IPS-11a (cell line): ENCODE measurements around the gene PIGL.
A peak's percentile ranks its signal among the peaks of the same experiment; 100 is the strongest.
"Not testable (repeated sequence)": the region's sequence is repeated elsewhere in the genome, so short reads cannot be mapped to it uniquely, and the experiment has no call there.

Source experiments
- H3K4me3 ChIP-seq: one replicate; pipeline ENCODE4 v1.5.1; 2013; ENCODE audit warnings: low read depth, low read length, control low read depth

PIGL gene

DNA sequence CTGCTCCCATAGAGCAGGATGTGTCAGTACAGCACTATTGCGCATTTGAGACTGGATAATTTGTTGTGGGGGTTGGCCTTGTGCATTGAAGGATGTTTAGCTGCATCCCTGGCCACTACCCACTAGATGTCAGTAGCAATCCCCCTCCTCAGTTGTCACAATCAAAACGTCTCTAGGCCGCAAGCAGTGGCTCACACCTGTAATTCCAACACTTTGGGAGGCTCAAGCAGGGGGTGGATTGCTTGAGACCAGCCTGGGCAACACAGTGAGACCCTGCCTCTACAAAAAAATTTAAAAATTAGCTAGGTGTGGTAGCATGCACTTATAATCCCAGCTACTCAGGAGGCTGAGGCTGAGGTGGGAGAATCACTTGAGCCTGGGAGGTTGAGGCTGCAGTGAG, 87.8 kb downstream of the PIGL start:
- H3K4me3 ChIP-seq, result no peak overlapping the region

DNA sequence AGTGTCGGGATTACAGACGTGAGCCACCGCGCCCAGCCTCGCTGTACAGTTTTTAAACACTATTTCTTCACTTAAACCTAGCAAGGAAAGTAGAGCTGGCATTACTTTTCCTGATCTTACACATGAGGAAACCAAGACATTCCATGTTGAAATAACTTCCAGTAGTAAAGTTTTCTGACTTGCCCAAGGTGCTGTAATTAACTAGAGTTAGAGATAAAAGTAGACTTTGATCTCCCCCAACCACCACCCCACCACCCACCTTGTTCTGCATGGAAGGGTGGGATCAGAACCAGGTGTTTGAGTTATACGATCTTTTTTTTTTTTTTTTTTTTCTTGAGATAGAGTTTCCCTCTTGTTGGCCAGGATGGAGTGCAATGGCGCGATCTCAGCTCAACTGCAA, 89.2 kb downstream of the PIGL start:
- no peak overlapping the region for H3K4me3 ChIP-seq

DNA sequence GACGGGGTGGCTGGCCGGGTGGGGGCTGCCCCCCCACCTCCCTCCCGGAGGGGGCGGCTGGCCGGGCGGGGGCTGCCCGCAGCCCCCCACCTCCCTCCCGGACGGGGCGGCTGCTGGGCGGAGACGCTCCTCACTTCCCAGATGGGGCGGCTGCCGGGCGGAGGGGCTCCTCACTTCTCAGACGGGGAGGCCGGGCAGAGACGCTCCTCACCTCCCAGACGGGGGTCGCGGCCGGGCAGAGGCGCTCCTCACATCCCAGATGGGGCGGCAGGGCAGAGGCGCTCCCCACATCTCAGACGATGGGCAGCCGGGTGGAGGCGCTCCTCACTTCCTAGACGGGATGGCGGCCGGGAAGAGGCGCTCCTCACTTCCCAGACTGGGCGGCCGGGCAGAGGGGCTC, 95.1 kb downstream of the PIGL start:
- H3K4me3 ChIP-seq, result not testable (repeated sequence)

DNA sequence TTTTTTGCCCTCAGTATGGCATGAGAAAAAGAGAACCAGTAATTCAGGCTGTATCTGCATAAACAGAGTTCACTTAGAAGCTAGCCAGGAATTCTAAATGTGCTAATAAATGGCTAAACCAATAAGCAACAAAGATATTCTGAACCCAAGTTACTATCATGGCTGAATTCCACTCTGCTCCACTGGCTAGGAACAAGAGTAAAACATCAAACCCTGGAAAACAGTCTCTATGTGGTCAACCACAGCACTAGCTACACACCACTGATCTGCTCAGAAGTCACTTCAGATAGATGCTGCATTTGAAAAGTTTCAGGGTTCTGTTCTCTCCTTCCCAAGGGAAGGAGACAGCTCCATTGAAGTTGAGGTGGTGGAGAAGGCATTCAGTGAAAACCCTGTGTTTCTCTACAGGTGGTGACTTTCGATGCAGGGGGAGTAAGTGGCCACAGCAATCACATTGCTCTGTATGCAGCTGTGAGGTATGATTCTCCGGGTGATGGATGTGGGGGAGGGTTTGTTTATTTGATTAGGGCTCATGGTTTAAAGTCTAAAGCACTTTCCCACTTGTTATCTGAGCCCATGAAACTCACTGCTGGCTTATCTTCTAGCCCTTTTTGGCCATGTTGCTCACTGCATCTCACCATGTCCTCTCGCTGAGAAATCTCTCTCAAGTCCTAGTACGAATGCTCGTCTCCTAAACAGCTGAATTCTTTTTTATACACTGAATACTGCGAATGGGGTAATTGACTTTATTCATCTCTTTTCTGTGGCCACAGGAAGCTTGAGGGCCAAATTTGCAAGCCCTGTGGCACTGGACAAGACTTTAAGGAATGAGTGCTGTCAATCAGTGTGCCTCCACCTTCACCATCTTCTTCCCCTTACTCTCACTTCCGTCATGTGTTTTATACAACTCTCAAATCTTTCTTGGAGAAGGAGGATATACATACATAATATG, 96.4 kb downstream of the PIGL start:
- H3K4me3 ChIP-seq, result no peak overlapping the region

DNA sequence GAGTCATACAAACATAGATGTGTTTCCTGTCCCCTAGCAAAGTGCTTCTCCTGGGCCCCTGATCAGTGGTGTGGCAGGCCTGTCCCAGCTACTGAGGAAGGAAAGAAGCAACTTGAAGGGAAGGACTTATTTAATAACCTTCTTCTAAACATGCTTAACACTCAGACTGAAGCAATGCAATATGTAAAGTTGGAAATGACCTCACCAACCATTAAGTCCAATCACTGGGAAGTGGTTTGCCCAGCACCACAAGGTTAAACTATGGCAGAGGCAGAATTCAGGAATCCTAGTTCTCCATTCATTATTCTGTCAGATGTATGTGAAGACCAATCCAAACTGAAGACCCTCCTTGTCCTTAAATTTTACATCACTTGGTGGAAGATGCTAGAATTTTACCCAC, 97.2 kb downstream of the PIGL start:
- no peak overlapping the region for H3K4me3 ChIP-seq

DNA sequence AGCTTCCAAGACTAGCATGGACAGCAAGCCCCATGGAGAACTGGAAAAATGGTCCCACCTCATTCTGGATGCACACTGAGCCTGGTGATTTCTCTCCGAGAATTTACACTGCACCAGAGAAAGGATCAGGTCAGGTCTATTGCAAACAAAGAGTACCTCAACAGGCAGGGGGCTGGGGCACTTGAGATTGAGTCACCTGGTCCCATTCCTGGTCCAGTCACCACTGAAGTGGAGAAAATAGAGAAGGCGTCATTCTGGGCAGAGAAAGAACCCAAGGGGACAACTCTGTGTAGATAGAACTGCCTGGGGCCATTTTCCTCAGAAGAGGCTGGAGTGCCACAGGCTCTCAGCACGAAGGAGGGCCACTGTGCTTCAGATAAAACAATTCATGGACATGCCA, 97.8 kb downstream of the PIGL start:
- H3K4me3 ChIP-seq, result no peak overlapping the region

DNA sequence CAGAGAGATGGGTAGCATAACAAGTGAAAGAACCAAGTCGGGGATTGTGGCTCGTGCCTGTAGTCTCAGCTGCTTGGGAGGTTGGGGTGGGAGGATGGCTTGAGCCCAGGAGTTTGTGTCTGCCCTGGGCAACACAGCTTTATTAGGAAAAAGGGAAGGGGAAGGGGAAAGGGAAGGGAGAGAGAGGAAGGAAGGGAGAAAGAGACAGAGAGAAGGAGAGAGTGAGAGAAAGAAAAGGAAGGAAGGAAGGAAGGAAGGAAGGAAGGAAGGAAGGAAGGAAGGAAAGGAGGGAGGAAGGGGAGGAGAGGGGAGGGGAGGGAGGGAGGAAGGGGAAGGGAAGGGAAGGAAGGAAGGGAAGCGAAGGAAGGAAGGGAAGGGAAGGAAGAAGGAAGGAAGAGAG, 103.0 kb downstream of the PIGL start:
- no peak overlapping the region for H3K4me3 ChIP-seq

DNA sequence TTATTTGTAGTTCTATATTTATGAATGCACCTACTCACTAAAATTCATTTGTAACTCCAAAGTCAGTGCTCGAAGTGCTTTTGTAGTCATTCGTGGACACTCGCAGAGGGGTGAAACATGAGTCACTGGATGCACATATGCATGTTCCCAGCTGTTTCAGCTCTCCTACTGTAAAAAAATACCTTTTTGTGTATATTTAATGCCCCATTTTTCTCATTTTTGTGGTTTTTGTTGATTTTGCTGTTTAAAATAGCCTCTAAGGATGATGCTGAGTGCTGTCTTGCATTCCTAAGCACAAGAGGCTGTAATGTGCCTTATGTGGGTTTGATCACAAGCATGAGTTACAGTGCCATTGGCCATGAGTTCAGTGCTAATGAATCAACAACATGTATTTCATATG, 105.6 kb downstream of the PIGL start:
- no peak overlapping the region for H3K4me3 ChIP-seq

DNA sequence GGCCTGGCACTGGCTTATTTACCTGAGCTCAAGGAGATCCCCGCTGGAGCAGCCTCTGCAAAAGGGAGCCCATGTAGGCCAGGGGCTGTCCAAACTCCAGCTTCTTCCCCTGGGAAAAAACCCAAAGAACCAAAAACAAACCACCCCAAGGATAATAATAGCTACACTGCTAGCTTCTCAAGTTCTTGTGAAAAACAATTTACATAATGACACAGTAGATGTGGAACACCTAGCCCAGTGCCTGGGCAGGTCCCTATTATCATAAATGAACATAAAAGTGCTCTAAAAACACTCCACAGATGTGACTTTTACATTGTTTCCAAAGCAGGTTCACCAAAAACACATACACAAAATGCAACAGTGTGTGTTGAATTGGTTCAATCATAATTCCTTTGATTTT, 109.0 kb downstream of the PIGL start:
- no peak overlapping the region for H3K4me3 ChIP-seq

DNA sequence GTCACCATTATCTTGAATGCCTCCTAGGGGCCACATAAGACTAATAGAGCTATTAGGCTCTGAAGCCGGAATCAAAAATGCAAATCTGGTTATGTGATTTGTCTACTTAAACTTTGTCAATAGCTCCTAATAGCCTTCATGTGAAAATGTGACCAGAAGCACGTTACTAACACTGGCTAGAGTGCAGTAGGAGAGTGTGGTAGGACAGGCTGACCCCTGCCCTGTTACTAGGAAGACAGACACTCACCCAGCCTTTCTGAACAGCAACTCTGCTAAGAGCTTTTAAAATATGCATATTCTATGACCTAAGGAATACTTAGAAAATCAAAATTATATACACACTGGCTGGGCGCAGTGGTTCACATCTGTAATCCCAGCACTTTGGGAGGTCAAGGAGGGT, 110.0 kb downstream of the PIGL start:
- no peak overlapping the region for H3K4me3 ChIP-seq

DNA sequence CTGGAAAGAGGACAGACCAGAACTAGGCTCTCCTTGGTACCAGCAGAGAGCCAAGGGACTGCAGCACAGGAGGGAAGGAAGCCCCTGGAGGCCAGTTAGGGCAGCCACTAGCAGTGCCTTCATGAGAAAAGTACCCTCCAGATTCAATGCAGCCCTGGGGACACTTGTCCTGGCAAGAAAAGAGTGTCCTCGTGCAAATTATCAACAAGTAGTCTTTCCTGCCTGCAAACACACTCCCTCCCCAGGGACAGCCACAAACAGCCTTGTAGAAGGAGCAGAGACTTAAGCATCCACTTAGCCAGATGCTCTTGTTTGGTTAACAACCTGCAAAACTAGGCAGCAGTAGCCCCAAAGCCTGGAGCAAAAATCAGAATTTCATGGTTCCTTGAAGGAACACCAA, 112.0 kb downstream of the PIGL start:
- H3K4me3 ChIP-seq, result no peak overlapping the region

DNA sequence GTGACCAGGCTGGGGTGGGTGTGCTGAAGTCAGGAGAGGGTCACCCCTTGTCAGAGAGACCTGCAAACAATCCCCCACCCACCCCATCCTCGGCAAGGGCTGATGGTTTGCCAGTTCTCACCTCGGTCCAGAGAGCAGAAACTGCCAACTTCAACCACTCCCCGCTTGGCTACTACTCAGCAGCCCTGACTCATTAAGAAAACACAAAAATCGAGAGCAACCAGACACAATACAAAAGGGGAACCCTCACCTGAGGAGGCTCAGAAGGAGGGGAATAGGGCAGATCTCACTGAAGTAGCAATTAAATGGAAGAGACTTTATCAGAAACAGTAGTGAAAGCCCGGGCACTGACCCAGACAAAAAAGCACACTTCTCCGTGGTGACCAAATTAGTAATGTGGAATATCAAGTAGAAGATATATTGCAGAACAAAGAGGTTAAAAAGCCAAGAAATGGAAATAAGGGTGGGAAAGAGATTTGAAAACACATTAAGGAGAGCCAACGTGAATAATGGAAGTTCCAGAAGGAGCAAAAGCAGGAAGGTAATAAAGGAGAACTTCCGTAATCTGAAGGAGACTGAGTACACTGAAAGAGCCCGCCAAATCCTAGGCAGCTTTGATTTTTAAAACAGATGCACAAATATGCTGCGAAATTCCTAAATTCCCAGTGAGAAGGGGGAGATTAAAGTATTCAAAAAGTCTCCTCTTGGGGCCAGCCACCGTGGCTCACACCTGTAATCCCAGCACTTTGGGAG, 112.7 kb downstream of the PIGL start:
- H3K4me3 ChIP-seq, result no peak overlapping the region

DNA sequence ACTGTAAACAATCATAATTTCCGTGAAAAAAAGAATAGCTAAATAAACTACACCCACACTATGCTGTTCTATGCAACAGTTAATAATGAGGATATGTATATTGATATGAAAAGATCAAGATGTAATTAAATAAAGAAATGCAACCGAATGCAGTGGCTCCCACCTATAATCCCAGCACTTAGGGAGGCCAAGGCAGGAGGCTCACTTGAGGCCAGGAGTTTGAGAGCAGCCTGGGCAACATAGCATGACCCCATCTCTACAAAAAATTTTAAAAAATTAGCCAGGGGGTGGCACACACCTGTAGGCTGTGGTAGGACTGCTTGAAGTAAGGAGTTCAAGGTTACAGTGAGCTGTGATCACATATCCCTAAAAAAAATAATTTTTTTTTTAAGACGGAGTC, 121.4 kb downstream of the PIGL start:
- H3K4me3 ChIP-seq, result no peak overlapping the region

DNA sequence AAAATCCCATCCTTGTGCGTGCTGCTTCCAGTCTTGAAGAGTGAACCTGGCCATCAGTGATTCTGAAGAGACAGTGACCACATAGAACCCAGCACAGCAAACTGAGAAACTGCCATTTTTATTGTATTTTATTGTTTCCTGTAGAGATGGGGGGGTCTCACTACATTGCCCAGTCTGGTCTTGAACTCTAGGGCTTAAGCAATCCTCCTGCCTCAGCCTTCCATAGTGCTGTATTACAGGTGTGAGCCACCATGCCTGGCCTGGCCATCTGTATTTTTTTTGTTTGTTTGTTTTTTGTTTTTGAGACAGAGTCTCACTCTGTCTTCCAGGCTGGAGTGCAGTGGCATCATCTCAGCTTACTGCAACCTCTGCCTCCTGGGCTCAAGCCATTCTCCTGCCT, 122.4 kb downstream of the PIGL start:
- no peak overlapping the region for H3K4me3 ChIP-seq

DNA sequence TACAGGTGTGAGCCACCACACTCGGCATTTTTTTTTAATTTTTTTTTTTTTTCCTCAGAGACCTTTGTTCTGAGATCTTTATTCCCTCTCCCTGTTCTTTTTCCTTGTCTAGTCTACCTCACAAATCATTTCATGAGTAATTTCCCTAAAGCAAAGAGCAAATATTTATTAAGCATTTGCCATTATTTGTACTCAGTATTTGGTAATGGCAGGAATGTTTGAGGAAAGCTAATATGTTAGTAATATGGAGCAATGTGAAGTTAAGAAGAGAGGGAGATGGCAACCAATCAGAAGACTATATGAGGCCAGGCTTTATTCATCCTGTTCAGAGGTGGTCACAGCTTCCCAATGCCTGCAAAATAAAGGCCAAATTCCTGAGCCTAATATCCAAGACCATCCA, 122.9 kb downstream of the PIGL start:
- no peak overlapping the region for H3K4me3 ChIP-seq

DNA sequence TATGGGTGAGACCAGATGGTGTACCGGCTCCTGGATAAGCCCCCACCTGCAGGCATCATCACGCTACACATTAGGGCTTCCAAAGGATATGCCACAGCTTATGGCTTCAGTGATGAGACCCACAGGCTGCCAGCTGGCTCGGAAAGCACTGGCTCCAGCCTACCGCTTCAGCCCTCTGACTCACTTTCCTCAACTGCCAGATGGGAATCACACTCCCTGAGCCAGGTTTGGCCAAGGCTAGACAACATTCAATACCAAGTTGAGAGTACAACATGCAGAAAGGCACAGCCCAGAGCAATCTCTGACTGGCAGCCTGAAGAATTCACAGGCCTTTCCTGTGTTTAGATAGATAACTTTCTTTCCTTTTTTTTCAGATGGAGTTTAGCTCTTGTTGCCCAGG, 126.0 kb downstream of the PIGL start:
- H3K4me3 ChIP-seq, result no peak overlapping the region

DNA sequence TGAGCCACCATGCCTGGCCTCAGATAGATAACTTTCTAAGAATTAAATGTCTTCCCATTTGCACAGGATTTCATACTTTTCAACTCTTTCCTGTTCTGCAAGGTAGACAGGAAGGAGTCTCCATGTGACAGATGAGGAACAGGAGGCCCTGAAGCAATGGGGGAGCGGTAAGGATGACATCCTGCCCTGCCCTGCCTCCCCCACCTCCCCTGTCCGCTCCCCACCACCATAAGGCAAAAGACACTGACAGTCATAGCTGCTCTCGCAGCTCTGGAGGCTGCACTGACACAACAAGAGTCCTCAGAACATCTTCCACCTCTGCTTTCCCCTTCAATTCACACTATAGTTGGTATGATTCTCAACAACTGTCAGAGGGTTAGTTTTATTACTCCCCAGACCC, 126.6 kb downstream of the PIGL start:
- no peak overlapping the region for H3K4me3 ChIP-seq

DNA sequence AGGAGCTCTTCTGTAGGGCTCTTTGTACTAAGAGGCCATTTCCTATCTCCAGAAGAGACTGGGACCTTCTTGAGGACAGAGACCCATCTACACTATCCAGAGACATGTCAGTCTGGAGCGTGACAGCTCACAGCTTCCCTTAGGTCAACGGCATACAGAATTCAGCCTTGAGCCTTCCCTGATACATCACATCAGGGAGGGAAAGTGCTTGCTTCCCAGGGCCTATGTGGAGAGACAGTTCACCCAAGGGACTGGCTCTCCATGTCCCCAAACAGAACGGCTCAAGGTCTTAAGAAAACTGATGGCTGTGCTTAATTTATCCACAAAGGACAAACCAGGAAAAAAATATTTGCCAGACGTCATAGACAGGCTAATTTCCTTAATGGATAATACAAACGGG, 128.6 kb downstream of the PIGL start:
- no peak overlapping the region for H3K4me3 ChIP-seq

DNA sequence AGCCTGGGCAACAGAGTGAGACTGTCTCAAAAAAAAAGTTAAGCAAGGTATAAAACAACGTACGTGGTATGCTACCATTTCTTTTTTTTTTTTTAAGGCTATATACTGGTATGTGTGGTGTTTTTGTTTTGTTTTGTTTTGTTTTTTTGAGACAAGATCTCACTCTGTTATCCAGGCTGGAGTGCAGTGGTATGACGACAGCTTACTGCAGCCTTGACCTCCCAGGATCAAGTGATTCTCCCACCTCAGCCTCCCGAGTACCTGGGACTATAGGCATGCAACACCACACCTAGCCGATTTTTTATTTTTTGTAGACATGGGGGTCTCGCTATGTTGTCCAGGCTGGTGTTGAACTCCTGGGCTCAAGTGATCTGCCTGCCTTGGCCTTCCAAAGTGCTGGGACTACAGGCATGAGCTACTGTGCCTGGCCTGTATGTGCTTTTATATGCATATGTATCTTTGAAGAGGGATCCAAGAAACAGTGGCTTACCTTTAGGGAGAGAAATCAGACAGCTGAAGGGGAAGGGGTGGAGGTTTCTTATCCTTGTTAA, 129.8 kb downstream of the PIGL start:
- H3K4me3 ChIP-seq, result no peak overlapping the region

DNA sequence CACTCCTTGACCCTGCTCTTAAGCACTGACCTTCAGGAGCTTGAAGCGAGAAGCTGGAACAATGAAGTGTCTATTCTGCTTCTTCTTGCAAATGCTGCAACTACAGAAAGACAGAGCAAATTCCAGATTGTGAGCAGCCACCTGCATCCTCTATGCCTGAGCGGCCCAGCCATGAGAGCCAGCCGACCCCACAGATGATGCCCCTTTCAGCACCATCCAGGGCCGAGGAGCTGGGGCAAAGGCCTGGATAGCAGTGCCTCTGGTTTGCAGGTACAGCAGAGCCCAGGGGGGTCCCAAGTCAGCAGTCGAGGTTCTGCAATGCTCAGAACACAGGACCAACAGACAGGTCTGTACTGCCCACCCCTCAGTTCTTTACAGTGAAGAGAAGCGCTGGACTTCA, 131.6 kb downstream of the PIGL start:
- no peak overlapping the region for H3K4me3 ChIP-seq

DNA sequence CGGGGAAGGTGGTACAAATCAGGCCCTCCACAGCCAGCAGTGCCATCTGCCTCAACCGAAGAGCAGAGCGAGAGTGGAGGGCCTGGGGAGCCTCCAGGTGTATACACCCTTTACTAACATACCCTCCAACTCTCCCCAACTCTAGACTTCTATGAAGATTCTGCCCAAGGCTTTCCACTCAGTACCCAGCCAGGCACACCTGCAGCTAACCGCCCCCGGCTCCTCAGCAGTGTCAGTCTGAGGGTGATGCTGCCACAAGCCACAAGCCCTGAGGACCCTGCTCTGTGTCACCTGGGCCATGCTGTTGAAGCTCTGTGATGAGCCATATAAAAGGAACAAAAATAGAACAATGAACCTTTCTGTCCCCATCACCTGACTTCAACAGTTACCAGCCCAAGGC, 132.4 kb downstream of the PIGL start:
- no peak overlapping the region for H3K4me3 ChIP-seq

DNA sequence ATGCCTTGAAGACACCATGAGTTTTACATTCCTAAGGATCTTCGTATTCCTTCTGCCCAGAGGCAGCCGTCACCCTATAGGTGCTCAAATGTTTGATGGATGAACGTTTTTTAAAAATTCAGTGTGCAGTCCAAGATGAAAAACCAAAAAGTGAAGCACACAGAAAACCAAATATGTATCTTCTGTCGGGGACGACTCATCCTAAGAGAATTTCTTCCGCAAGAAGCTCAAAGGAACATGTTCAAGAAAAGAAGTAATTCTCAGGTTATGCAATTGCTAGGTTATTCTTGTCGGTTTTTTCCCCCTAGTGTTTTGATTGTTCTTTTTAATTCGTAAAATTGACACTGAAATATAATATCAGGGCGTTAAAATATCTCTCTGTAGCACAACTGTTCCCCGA, 134.8 kb downstream of the PIGL start:
- peak overlapping the region; percentile 66 for H3K4me3 ChIP-seq
